GM21447 (cell line): Measurements from ENCODE around the gene ADCYAP1.

Experiments used
- ATAC-seq: cut with Tn5 transposase; IDR thresholded peaks from one replicate; pipeline ENCODE4 v1.9.1; 2021; ENCODE audit not compliant: unreplicated experiment

Gene ADCYAP1

GRCh38 chr18:959854-960253 lies 55.2 kb downstream of the ADCYAP1 start:
- no peak for ATAC-seq
